NCI-H460 (cell line): ENCODE results near the gene ACSL3. TPM values are rescaled to one million over a fixed set of nuclear protein-coding genes. Genes with fewer than 3 reads are reported as not detected.
"Not testable (repeated sequence)": the region's sequence is repeated elsewhere in the genome, so short reads cannot be mapped to it uniquely, and the experiment has no call there.

Experiments
- DNase-seq: peaks from one replicate; pipeline ENCODE4 v3.0.0-alpha.2; 2016; ENCODE audit warnings: low read depth; ENCODE audit errors: extremely low read depth
- polyA plus RNA-seq: library from polyadenylated mRNA; depleted of rRNA; stranded (reverse); fragments of >200 nt; gene quantifications from 2 replicates; pipeline ENCODE4 v1.2.3, GENCODE V29; 2014; cell fraction: nucleus; rRNA removed
- total RNA-seq: library from RNA; depleted of rRNA; stranded (reverse); fragments of >200 nt; shearing (Covaris generic); gene quantifications from 2 replicates; pipeline ENCODE4 v1.2.3, GENCODE V29; 2014; rRNA removed

Gene ACSL3
- 156 and 165 TPM in 2 replicates for total RNA-seq
- polyA plus RNA-seq, result 88.5 and 103 TPM in 2 replicates

GRCh38 chr2:222860740-222861410 is at the start of gene ACSL3:
Gene ACSL3, plus strand, starts transcription at chr2:222861036. Its CDS starts 47,737 bp downstream, at chr2:222908773.
- peak; percentile 93 for DNase-seq

GRCh38 chr2:222811828-222812227 is 49.0 kb upstream of the ACSL3 start:
- no peak for DNase-seq

GRCh38 chr2:222813177-222813843 is 47.5 kb upstream of the ACSL3 start:
- peak; percentile 63 for DNase-seq

- DNase-seq, result no peak
Measured at GRCh38 chr2:222819722-222820333, 41.0 kb upstream of the ACSL3 start.

GRCh38 chr2:222823183-222823930 is 37.5 kb upstream of the ACSL3 start:
- DNase-seq, result no peak

- DNase-seq, result no peak
Measured at GRCh38 chr2:222825031-222825430, 35.8 kb upstream of the ACSL3 start.

GRCh38 chr2:222827417-222827816 is 33.4 kb upstream of the ACSL3 start:
- no peak for DNase-seq

- DNase-seq, result no peak
Measured at GRCh38 chr2:222828572-222828971, 32.3 kb upstream of the ACSL3 start.

GRCh38 chr2:222830164-222830563 is 30.7 kb upstream of the ACSL3 start:
- DNase-seq, result no peak

GRCh38 chr2:222833410-222833809 is 27.4 kb upstream of the ACSL3 start:
- no peak for DNase-seq

- no peak for DNase-seq
Measured at GRCh38 chr2:222835143-222835822, 25.6 kb upstream of the ACSL3 start.

- no peak for DNase-seq
Measured at GRCh38 chr2:222835823-222836151, 25.0 kb upstream of the ACSL3 start.

GRCh38 chr2:222837643-222838056 is 23.2 kb upstream of the ACSL3 start:
- DNase-seq, result no peak

GRCh38 chr2:222840060-222840802 is 20.6 kb upstream of the ACSL3 start:
- no peak for DNase-seq

- no peak for DNase-seq
Measured at GRCh38 chr2:222842491-222843174, 18.2 kb upstream of the ACSL3 start.

- peak; percentile 40 for DNase-seq
Measured at GRCh38 chr2:222844323-222844722, 16.5 kb upstream of the ACSL3 start.

GRCh38 chr2:222845314-222845713 is 15.5 kb upstream of the ACSL3 start:
- not testable (repeated sequence) for DNase-seq

- no peak for DNase-seq
Measured at GRCh38 chr2:222846003-222846402, 14.8 kb upstream of the ACSL3 start.

- DNase-seq, result not testable (repeated sequence)
Measured at GRCh38 chr2:222848031-222848430, 12.8 kb upstream of the ACSL3 start.
